DMS153 treated with DMSO at 0.1 percent for 48 hours (cell line): ENCODE data around the gene CPOX.
"Not testable (repeated sequence)": the region's sequence is repeated elsewhere in the genome, so short reads cannot be mapped to it uniquely, and the experiment has no call there.

ENCODE experiments used
- DNase-seq: peaks from one replicate; lab custom pipeline; 2025; ENCODE audit not compliant: unreplicated experiment; lab: John Stamatoyannopoulos, UW

CPOX gene

GRCh38 chr3:98593046-98593936 lies at the start of gene CPOX:
Gene CPOX, minus strand, starts transcription at chr3:98593611. Its CDS starts 107 bp downstream, at chr3:98593504.
- peak; percentile 71 for DNase-seq

GRCh38 chr3:98642769-98643168 lies 49.4 kb upstream of the CPOX start:
- not testable (repeated sequence) for DNase-seq

- DNase-seq: not testable (repeated sequence)
These were observed 48.3 kb upstream of the CPOX start for GRCh38 chr3:98641756-98642155.

DNA sequence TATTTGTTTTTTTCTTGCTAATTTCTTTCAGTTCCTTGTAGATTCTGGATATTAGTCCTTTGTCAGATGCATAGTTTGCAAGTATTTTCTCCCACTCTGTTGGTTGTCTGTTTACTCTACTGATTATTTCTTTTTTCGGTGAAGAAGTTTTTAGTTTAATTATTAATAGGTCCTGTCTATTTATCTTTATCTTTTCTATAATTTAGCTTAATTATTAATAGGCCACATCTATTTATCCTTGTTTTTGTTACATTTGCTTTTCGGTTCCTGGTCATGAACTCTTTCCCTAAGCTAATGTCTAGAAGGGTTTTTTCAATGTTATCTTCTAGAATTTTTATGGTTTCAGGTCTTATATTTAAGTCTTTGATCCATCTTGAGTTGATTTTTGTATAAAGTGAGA lies 45.1 kb upstream of the CPOX start:
- not testable (repeated sequence) for DNase-seq

DNA sequence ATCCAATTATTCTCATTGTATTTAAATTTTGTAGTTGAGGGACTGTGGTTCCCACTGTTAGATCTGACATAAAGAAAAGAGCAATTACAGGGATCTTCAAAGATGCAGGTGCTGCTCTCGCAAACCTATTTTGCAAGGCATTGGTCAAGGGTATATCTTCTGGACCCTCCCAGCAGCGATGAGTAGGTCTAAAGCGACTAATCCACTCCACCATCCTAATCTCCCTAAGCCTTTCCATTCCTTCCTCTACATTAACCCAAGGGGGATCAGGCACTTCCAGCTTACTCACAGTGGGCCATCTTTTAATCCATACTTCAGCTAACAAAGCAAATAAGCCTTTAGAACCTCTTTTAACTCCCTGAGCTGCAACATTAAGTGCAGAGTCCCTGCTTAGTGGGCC lies 37.0 kb upstream of the CPOX start:
- no peak for DNase-seq

- DNase-seq: no peak
These were observed 34.9 kb upstream of the CPOX start for GRCh38 chr3:98628317-98628716.

GRCh38 chr3:98626151-98626550 lies 32.7 kb upstream of the CPOX start:
- no peak for DNase-seq

DNA sequence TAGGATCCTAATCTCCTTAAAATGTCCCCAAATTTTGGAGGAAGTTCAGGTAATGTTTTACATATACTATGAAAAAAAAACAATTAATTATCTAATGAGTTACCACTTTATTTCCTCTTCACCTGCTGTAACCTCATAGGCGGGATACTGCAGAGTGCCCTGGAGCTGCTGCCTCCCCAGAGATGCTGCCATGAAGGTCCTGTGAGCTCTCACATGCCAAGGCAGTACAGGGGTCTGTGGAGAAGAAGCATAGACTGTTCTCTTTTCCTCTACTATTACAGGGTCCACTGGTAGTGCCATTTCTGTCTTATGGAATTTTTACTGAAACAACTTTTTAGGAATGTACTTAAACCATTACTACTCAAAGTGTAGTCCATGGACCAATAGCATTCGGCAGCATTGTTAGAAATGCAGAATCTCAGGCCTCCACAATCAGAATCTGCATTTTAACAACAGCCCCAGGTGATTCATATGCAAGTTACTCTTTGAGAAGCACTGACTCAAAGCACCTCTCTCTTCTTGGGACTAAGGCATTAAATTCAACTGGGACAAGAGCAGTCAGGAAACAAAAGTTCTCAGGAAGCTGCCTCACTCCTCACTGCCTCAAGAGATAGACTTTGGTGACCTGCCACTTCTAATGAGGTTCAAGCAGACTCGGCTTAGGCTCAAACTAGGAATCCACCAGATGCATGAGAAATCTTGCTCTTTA lies 30.3 kb upstream of the CPOX start:
- no peak for DNase-seq

- DNase-seq: no peak
These were observed 24.4 kb upstream of the CPOX start for GRCh38 chr3:98617841-98618240.

GRCh38 chr3:98613616-98614015 lies 20.2 kb upstream of the CPOX start:
- DNase-seq: no peak

DNA sequence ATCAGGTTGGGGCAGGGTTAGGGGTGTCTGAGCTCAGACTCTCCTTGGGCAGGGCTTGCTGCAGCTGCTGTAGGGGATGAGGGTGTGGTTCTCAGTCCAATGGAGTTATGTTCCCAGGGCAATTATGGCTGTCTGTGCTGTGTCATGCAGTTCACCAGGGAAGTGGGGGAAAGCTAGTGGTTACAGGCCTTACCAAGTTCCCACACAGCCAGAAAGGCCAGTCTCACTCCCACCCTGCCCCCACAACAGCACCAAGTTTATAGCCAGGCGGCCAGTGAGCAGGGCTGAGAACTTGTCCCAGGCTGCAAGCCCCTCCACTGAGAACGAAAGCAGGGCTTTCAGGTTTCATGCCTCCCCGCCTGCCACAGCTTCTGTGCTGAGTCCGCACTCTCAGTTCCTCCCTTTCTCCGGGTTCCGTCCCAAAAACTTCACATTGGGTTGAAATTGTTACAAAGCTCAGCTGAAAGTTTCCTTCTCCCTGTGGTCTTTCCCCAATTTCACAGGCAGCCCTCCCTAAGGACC lies 19.6 kb upstream of the CPOX start:
- no peak for DNase-seq

- no peak for DNase-seq
These were observed 19.2 kb upstream of the CPOX start for GRCh38 chr3:98612587-98612986.

DNA sequence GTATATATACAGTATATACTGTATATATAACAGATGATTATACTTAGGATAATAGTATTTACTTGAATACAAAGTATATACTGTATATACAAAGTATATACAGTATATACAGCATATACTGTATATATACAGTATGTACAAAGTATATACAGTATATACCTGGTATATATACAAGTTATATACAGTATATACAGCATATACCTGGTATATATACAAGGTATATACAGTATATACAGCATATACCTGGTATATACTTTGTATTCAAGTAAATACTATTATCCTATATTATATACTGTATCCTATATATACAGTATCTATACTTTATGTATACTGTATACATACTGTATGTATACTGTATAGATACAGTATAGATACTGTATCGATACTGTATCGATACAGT lies 14.6 kb upstream of the CPOX start:
- no peak for DNase-seq

- DNase-seq: no peak
These were observed 10.2 kb upstream of the CPOX start for GRCh38 chr3:98603580-98603979.

DNA sequence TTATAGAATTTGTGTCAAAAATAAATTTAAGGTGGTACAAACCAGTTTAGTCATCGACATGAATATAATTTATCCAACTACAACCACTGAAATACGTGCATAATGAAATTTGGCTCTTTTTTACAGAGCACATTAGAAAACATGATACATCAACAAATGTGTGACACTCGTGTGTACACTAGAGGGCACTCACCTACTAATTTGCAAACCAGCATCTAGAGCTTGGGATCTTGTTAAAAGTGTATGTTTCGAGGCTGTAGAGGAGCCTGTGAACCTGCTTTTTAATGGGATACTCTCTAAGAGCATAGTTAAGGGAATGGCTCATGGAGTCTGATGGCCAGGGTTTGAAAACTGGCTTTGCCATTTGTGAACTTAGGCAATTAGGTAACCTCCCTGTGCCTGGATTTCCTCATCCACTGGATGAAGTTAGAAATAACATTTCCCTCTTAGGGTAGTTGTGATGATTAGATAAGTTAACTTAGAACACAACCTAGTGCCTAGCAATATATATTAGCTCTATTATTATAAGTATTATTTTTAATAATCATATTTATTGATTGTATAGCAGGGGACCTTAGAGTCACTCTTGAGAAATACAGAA lies 8.8 kb upstream of the CPOX start:
- DNase-seq: peak; percentile 2

DNA sequence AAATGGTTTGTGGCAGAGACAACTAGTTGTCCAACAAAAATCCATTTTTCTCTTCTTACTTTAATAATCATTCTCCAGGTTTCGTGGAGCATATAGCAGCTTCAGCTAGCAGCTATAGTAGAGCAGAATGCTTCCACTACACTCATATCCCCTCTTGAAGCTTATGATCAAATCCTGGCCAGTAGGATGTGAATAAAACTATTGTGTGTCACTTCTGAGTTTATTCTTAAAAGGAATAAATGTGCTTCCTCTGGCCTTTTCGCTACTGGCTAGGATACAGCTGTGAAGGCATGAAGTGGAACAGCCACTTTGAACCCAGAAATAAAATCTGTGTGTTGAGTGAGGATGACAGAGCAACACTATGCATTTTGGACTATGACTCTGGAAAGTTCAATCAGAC lies 7.8 kb upstream of the CPOX start:
- DNase-seq: no peak

- no peak for DNase-seq
These were observed 7.1 kb upstream of the CPOX start for GRCh38 chr3:98600412-98601095.

GRCh38 chr3:98599647-98600411 lies 6.4 kb upstream of the CPOX start:
- DNase-seq: no peak

GRCh38 chr3:98598492-98598891 lies 5.1 kb upstream of the CPOX start:
- no peak for DNase-seq
